ENCODE results near the gene OSTM1. TPM values are rescaled to one million over a fixed set of nuclear protein-coding genes. Genes with fewer than 3 reads are reported as not detected.
A peak's percentile ranks its signal among the peaks of the same experiment; 100 is the strongest.

Gene OSTM1
- total and polyA plus RNA-seq, 9 of the 15 experiments (the other 6 are each of a cell fraction or from before 2014, with no cell fraction given) = 5.6 to 29.5 (median 16.3) TPM

DNA sequence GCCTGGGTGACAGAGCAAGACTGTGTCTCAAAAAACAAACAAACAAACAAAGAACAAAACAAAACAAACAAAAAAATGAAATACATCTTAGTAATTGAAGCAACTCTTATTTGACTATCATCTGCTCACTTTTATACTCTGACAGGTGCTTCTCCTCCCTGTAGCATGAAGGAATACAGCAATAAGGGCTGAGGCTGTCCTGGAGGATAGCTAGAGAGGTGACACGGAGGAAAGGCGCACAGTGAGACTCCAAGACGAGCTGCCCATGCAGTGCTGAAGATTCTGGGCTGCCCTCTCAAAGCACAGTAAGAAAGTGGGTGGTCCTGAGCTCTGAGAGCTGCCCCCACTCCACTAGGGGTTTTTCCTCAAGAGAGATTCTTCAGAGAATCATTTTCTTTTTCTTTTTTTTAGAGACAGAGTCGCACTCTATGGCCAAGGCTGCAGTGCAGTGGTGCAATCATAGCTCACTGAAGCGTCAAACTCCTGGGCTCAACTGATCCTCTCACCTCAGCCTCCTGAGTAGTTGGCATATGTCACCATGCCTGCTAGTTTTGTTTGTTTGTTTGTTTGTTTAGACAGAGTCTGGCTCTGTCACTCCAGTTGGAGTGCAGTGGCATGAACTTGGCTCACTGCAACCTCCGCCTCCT, 50.0 kb downstream of the OSTM1 start:
- ATAC-seq = peak; percentile 51
- no peaks in the 10 kb centered on the region for H3K27me3 ChIP-seq (ENCODE audit: control insufficient read depth in 2 of 2, insufficient read depth in 2 of 2, low read length in 2 of 2)
- no peaks in the 10 kb centered on the region for H4K20me1 ChIP-seq (replicated peaks; ENCODE audit: control insufficient read depth, insufficient read depth, low read length)
- H3K9me1 ChIP-seq (ENCODE audit: control insufficient read depth, insufficient read depth, low read length) = no peaks in the 10 kb centered on the region
- in situ Hi-C loops (cut with MboI) = no loop called here
- WGBS (ENCODE audit: insufficient coverage, low coverage, missing lambda C conversion rate) = 24% methylated on average over 6 of the region's 6 CpGs
- no peaks in the 10 kb centered on the region for H3K4me1 ChIP-seq (replicated peaks in 1 of 2; ENCODE audit: control insufficient read depth in 2 of 2, insufficient read depth in 2 of 2, low read length in 2 of 2)
- ChIA-PET CTCF (ENCODE audit: low intra/inter-chr PET ratio) (no interaction called here), POLR2A (no interaction called here)
- no peak overlapping the region for H3K4me2 ChIP-seq (ENCODE audit: insufficient read depth, low read length)
- DNase-seq (ENCODE audit: extremely low read depth in 1 of 4, low spot score in 3 of 4) = no peak
- H3K9ac ChIP-seq (ENCODE audit: insufficient read depth in 1 of 2, low read depth in 2 of 2, low read length in 2 of 2) = no peak overlapping the region
- intact Hi-C loops (cut with micrococcal nuclease) = no loop called here
- TF ChIP-seq ZKSCAN1 (IDR thresholded peaks at IDR 0.05; ENCODE audit: low read depth, low read length) (no peak), MCM7 (IDR thresholded peaks at IDR 0.05) (0 out of 4 replicates have a peak, but pooled peaks of 1 of the 2 experiments have one; percentile 4)
- H3K36me3 ChIP-seq (ENCODE audit: control insufficient read depth, insufficient read depth, low read length) = no peaks in the 10 kb centered on the region
- H3K79me2 ChIP-seq (ENCODE audit: control insufficient read depth, insufficient read depth, low read length) = no peaks in the 10 kb centered on the region
- H3K9me3 ChIP-seq (replicated peaks; ENCODE audit: control insufficient read depth, insufficient read depth, low read depth, low read length) = no peaks in the 10 kb centered on the region
- no peak for FAIRE-seq
- no peak overlapping the region for H3K27ac ChIP-seq (ENCODE audit: extremely low read depth, low read depth, low read length)
- no peak overlapping the region for H3K4me3 ChIP-seq
- H2AFZ ChIP-seq (ENCODE audit: low read depth, low read length) = no peak overlapping the region
- BruUV-seq (replicated peaks) = no TSS peak

DNA sequence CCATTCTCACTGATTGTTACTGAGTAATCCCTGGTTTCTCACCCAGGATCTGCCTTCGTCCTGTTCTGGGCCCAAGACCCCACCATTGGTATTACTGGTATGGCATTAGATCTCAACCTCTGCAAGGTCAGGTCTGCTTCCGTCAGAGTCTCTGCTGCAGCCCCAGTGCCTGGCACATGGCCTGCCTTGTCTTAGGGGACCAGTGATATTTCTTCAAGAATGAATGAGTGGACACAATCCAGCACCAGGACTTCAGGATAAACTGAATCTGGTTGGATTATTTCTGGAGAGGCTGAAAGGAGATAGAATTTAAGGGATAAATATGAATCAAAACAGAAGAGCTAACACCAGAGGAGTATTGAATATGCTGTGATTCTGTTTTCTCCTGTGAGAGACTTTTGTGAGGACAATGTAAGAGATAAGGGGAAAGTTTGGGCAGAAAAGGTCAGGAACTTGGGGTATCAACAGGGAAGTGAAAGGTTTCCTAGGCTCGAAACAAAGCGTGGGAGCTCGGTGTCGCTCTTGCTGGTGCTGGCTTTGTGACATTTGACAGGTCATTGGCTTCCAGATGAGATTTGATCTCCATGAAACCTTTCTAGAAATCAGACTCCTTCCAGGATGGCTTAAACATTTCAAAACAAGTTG, 53.9 kb downstream of the OSTM1 start:
- Histone ChIP-seq H3K4me3 (no peak overlapping the region), H3K9ac (ENCODE audit: insufficient read depth in 1 of 2, low read depth in 2 of 2, low read length in 2 of 2) (no peak overlapping the region; a peak in 1 of 4 replicates), H3K27ac (ENCODE audit: extremely low read depth, low read depth, low read length) (no peak overlapping the region), H3K79me2 (ENCODE audit: control insufficient read depth, insufficient read depth, low read length) (no peaks in the 10 kb centered on the region), H3K4me2 (ENCODE audit: insufficient read depth, low read length) (no peak overlapping the region), H3K4me1 (replicated peaks in 1 of 2; ENCODE audit: control insufficient read depth in 2 of 2, insufficient read depth in 2 of 2, low read length in 2 of 2) (no peaks in the 10 kb centered on the region), H4K20me1 (replicated peaks; ENCODE audit: control insufficient read depth, insufficient read depth, low read length) (no peaks in the 10 kb centered on the region), H3K9me3 (replicated peaks; ENCODE audit: control insufficient read depth, insufficient read depth, low read depth, low read length) (peaks cover 8% of the 10 kb centered on the region), H3K27me3 (ENCODE audit: control insufficient read depth in 2 of 2, insufficient read depth in 2 of 2, low read length in 2 of 2) (peaks cover 0 to 3% of the 10 kb centered on the region in 2 experiments; a peak in 1 of 5 replicates), H3K9me1 (ENCODE audit: control insufficient read depth, insufficient read depth, low read length) (no peaks in the 10 kb centered on the region), H3K36me3 (ENCODE audit: control insufficient read depth, insufficient read depth, low read length) (no peaks in the 10 kb centered on the region), H2AFZ (ENCODE audit: low read depth, low read length) (0 out of 2 replicates have a peak overlapping the region, but pooled peaks have one; percentile 1)
- no TSS peak for BruUV-seq (replicated peaks)
- no peak for ATAC-seq
- POLR2A ChIA-PET = no interaction called here
- in situ Hi-C loops (cut with MboI) (no loop called here), intact Hi-C loops (cut with micrococcal nuclease) (no loop called here)
- FAIRE-seq = peak; percentile 55
- 8% methylated on average over 6 of the region's 6 CpGs for WGBS (ENCODE audit: insufficient coverage, low coverage, missing lambda C conversion rate)
- DNase-seq (ENCODE audit: extremely low read depth in 1 of 4, low spot score in 3 of 4) = no peak
- CTCF ChIA-PET (ENCODE audit: low intra/inter-chr PET ratio) = interaction anchor here (0.6 to 0.7 kb wide), 2 partner anchors 70 to 1684 kb away, joined by 3 read pairs; no protein-coding TSS in a partner anchor
- TF ChIP-seq, protein P1, sequence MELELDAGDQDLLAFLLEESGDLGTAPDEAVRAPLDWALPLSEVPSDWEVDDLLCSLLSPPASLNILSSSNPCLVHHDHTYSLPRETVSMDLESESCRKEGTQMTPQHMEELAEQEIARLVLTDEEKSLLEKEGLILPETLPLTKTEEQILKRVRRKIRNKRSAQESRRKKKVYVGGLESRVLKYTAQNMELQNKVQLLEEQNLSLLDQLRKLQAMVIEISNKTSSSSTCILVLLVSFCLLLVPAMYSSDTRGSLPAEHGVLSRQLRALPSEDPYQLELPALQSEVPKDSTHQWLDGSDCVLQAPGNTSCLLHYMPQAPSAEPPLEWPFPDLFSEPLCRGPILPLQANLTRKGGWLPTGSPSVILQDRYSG (tag; conservative IDR thresholded peaks at IDR 0.05; ENCODE audit: low read depth) = no peak
- TF ChIP-seq, protein P2, sequence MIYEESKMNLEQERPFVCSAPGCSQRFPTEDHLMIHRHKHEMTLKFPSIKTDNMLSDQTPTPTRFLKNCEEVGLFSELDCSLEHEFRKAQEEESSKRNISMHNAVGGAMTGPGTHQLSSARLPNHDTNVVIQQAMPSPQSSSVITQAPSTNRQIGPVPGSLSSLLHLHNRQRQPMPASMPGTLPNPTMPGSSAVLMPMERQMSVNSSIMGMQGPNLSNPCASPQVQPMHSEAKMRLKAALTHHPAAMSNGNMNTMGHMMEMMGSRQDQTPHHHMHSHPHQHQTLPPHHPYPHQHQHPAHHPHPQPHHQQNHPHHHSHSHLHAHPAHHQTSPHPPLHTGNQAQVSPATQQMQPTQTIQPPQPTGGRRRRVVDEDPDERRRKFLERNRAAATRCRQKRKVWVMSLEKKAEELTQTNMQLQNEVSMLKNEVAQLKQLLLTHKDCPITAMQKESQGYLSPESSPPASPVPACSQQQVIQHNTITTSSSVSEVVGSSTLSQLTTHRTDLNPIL (CRISPR knock-in tag; IDR thresholded peaks at IDR 0.05) = no peak
- TF ChIP-seq, protein P3, sequence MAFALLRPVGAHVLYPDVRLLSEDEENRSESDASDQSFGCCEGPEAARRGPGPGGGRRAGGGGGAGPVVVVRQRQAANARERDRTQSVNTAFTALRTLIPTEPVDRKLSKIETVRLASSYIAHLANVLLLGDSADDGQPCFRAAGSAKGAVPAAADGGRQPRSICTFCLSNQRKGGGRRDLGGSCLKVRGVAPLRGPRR (CRISPR knock-in tag; IDR thresholded peaks at IDR 0.05) = no peak
- TF ChIP-seq TOE1 (IDR thresholded peaks at IDR 0.05; ENCODE audit: borderline replicate concordance) (no peak), TOE1 (CRISPR knock-in tag; IDR thresholded peaks at IDR 0.05; ENCODE audit: borderline replicate concordance, low read depth) (no peak), SIN3B (IDR thresholded peaks at IDR 0.05; ENCODE audit: low read depth) (no peak), PURB (CRISPR knock-in tag; IDR thresholded peaks at IDR 0.05; ENCODE audit: low read depth) (no peak), MIER1 (IDR thresholded peaks at IDR 0.05; ENCODE audit: low read depth) (no peak), NR4A1 (CRISPR knock-in tag; IDR thresholded peaks at IDR 0.05) (no peak), NR4A1 (tag; IDR thresholded peaks at IDR 0.05) (no peak), EP400 (IDR thresholded peaks at IDR 0.05) (no peak)

Data from K562 (cell line).